ENCODE results near the gene HELZ. TPM values are rescaled to one million over a fixed set of nuclear protein-coding genes. Genes with fewer than 3 reads are reported as not detected.

Gene HELZ
- polyA plus RNA-seq, 2 of the 4 experiments (the other 2 are of a cell fraction) = 5.6 to 18.3 TPM

- Histone ChIP-seq H3K4me3 (no peak overlapping the region), H3K4me2 (no peak overlapping the region), H3K27ac (no peak overlapping the region), H3K9me3 (peaks cover 29% of the 10 kb centered on the region), H3K4me1 (no peaks in the 10 kb centered on the region)
- ChIA-PET CTCF (interaction anchor here (1.5 kb wide), 1 partner anchor 111 kb away, joined by 3 read pairs; no protein-coding TSS in a partner anchor), POLR2A (no interaction called here)
- WGBS (ENCODE audit: missing lambda C conversion rate) = 3% methylated on average over 1 of the region's 1 CpG
- ATAC-seq (no peak), FAIRE-seq (no peak), DNase-seq (ENCODE audit: low read depth in 1 of 2, low spot score in 1 of 2) (no peak)
- TF ChIP-seq PHF8 (IDR thresholded peaks at IDR 0.05; ENCODE audit: borderline replicate concordance, low read depth) = no peak
- TF ChIP-seq GATA3 (IDR thresholded peaks at IDR 0.05; ENCODE audit: borderline replicate concordance) = no peak
- TF ChIP-seq EHF (CRISPR knock-in tag; IDR thresholded peaks at IDR 0.05) = no peak
- no peak for TF ChIP-seq SREBF2 (IDR thresholded peaks at IDR 0.05)
- TF ChIP-seq SMC3 (IDR thresholded peaks at IDR 0.05) = no peak
- TF ChIP-seq ELK1 (IDR thresholded peaks at IDR 0.05; ENCODE audit: low read depth, low read length) = no peak
- no peak for TF ChIP-seq ZSCAN20 (CRISPR knock-in tag; IDR thresholded peaks at IDR 0.05)
- no peak for TF ChIP-seq MYC (IDR thresholded peaks at IDR 0.05; ENCODE audit: borderline replicate concordance, low read length)
- no peak for TF ChIP-seq HOXB5 (CRISPR knock-in tag; IDR thresholded peaks at IDR 0.05)
- no peak for TF ChIP-seq ZNF302 (CRISPR knock-in tag; IDR thresholded peaks at IDR 0.05)
These were observed 197.6 kb downstream of the HELZ start for GRCh38 chr17:67047382-67047781.

DNA sequence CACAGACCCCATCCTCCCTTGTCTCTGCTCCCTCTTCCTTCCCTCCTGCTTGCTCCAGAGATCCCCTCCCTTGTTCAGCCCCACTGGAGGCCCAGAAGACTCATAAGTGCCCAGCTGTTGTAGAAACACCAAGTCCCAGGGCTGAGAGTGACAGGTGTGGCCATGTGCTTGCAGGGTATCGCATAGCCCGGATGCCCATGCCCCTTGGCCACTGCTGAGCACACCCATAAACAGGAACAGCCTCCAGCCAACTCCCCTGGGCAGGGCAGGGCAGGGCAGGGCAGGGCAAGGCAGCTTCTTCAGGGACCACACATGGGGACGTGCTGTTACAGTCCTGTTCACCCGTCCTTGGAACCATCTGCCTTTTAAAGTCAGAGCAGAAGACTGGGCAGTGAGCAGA is 198.6 kb downstream of the HELZ start:
- TF ChIP-seq FOXS1 (CRISPR knock-in tag; IDR thresholded peaks at IDR 0.05) (no peak), CEBPB (IDR thresholded peaks at IDR 0.05) (no peak), EHMT2 (IDR thresholded peaks at IDR 0.05; ENCODE audit: low read depth) (no peak), HEYL (CRISPR knock-in tag; IDR thresholded peaks at IDR 0.05) (no peak), ZNF302 (CRISPR knock-in tag; IDR thresholded peaks at IDR 0.05) (no peak), NFE2L2 (conservative IDR thresholded peaks at IDR 0.05; ENCODE audit: low read length) (no peak), E2F6 (IDR thresholded peaks at IDR 0.05; ENCODE audit: borderline replicate concordance, low read depth) (no peak), CHD2 (IDR thresholded peaks at IDR 0.05; ENCODE audit: low read length, partially characterized antibody) (no peak), JUNB (IDR thresholded peaks at IDR 0.05) (no peak), KDM1A (IDR thresholded peaks at IDR 0.05; ENCODE audit: low read depth) (no peak), JUN (IDR thresholded peaks at IDR 0.05) (no peak), RCOR1 (IDR thresholded peaks at IDR 0.05; ENCODE audit: low read depth, low read length) (no peak)
- H3K4me3 ChIP-seq = no peak overlapping the region
- H3K4me1 ChIP-seq = no peaks in the 10 kb centered on the region
- DNase-seq (ENCODE audit: low read depth in 1 of 2, low spot score in 1 of 2) (no peak), ATAC-seq (no peak), FAIRE-seq (no peak)
- peaks cover 29% of the 10 kb centered on the region for H3K9me3 ChIP-seq
- H3K27ac ChIP-seq = no peak overlapping the region
- no peak overlapping the region for H3K4me2 ChIP-seq
- CTCF ChIA-PET = interaction anchor here (1.1 kb wide), 1 partner anchor 112 kb away, joined by 3 read pairs; no protein-coding TSS in a partner anchor
- POLR2A ChIA-PET = no interaction called here
- 13% methylated on average over 4 of the region's 4 CpGs for WGBS (ENCODE audit: missing lambda C conversion rate)

- POLR2A ChIA-PET = no interaction called here
- H3K4me2 ChIP-seq = no peak overlapping the region
- WGBS (ENCODE audit: missing lambda C conversion rate) = 54% methylated on average over 5 of the region's 5 CpGs
- H3K9me3 ChIP-seq = peaks cover 25% of the 10 kb centered on the region
- ATAC-seq = no peak; a peak in 2 of 6 replicates
- TF ChIP-seq, protein P1, sequence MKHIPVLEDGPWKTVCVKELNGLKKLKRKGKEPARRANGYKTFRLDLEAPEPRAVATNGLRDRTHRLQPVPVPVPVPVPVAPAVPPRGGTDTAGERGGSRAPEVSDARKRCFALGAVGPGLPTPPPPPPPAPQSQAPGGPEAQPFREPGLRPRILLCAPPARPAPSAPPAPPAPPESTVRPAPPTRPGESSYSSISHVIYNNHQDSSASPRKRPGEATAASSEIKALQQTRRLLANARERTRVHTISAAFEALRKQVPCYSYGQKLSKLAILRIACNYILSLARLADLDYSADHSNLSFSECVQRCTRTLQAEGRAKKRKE (CRISPR knock-in tag; IDR thresholded peaks at IDR 0.05; ENCODE audit: low read depth) = no peak
- TF ChIP-seq SREBF2 (IDR thresholded peaks at IDR 0.05) (no peak), GATA3 (IDR thresholded peaks at IDR 0.05; ENCODE audit: borderline replicate concordance) (no peak), CTCF (IDR thresholded peaks at IDR 0.05) (no peak), NPAS2 (CRISPR knock-in tag; IDR thresholded peaks at IDR 0.05; ENCODE audit: borderline replicate concordance) (no peak), RCOR1 (IDR thresholded peaks at IDR 0.05; ENCODE audit: low read depth, low read length) (no peak), MAZ (IDR thresholded peaks at IDR 0.05; ENCODE audit: borderline replicate concordance, low read depth, low read length) (no peak), HES2 (IDR thresholded peaks at IDR 0.05) (no peak)
- TF ChIP-seq, protein P2, sequence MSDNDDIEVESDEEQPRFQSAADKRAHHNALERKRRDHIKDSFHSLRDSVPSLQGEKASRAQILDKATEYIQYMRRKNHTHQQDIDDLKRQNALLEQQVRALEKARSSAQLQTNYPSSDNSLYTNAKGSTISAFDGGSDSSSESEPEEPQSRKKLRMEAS (IDR thresholded peaks at IDR 0.05) = no peak
- no peak overlapping the region for H3K4me3 ChIP-seq
- CTCF ChIA-PET = interaction anchor here (0.8 kb wide), 1 partner anchor 46 kb away, joined by 3 read pairs; no protein-coding TSS in a partner anchor
- FAIRE-seq = no peak
- H3K4me1 ChIP-seq = no peaks in the 10 kb centered on the region
- no peak overlapping the region for H3K27ac ChIP-seq
- DNase-seq (ENCODE audit: low read depth in 1 of 2, low spot score in 1 of 2) = no peak
These were observed 200.1 kb downstream of the HELZ start for GRCh38 chr17:67044940-67045339.
